Thoracic aorta (tissue), 2 donors: Measurements from ENCODE around the gene RTN4R. TPM values are rescaled to one million over a fixed set of nuclear protein-coding genes. Genes with fewer than 3 reads are reported as not detected.

Experiments
- ATAC-seq: fragments of 150-250 bp; one replicate; pipeline ENCODE4 v1.8.0; 2017; ENCODE audit warnings: low read depth; ENCODE audit not compliant: insufficient number of reproducible peaks, low FRiP score
- DNase-seq: peaks from one replicate; pipeline ENCODE4 v3.0.0-alpha.2; 2020; ENCODE audit warnings: low spot score
- H3K27ac ChIP-seq, 2 donors: fragments of 200-600 bp; sonication (generic); 1 replicate in 1 of 2; 2 replicates in 1 of 2; pipeline ENCODE4 v1.5.1; 2016; ENCODE audit warnings: mild to moderate bottlenecking in 2 of 2, moderate library complexity in 2 of 2
- H3K27me3 ChIP-seq: fragments of 200-600 bp; sonication (generic); replicated peaks from 2 replicates; pipeline ENCODE4 v1.6.0; 2016; ENCODE audit warnings: mild to moderate bottlenecking; ENCODE audit not compliant: insufficient read depth
- H3K36me3 ChIP-seq: fragments of 200-600 bp; sonication (generic); one replicate; pipeline ENCODE4 v1.5.1; 2016
- H3K4me1 ChIP-seq, 2 donors: fragments of 200-600 bp; sonication (generic); 1 replicate in 1 of 2; 2 replicates in 1 of 2; pipeline versions ENCODE4 v1.5.1 to v1.6.0; 2016; ENCODE audit warnings: low read depth in 2 of 2, mild to moderate bottlenecking in 1 of 2; ENCODE audit not compliant: control insufficient read depth in 1 of 2
- H3K4me3 ChIP-seq: fragments of 200-600 bp; sonication (generic); 2 replicates; pipeline ENCODE4 v1.5.1; 2016; ENCODE audit warnings: mild to moderate bottlenecking
- H3K9me3 ChIP-seq: fragments of 200-600 bp; sonication (generic); 2 replicates; pipeline ENCODE4 v1.5.1; 2016
- CTCF ChIP-seq: fragments of 200-600 bp; sonication (generic); IDR thresholded peaks from one replicate; pipeline ENCODE4 v1.5.1; 2019; ENCODE audit warnings: antibody characterized with exemption
- total RNA-seq, 2 donors: library from RNA; depleted of rRNA; stranded (reverse); fragments of >200 nt; gene quantifications; one replicate each; pipeline versions ENCODE4 v1.1.0 to v1.2.3, GENCODE V29; 2016

Gene RTN4R
- total RNA-seq, 2 donors from 2014 or later: 7.4 TPM; not detected in 1

- Histone ChIP-seq H3K36me3 (no peaks in the 10 kb centered on the region), H3K27me3 (no peaks in the 10 kb centered on the region), H3K9me3 (no peaks in the 10 kb centered on the region), H3K4me3 (peak overlapping the region; percentile 70), H3K4me1 (peaks cover 12 to 40% of the 10 kb centered on the region in 2 donors), H3K27ac (peak overlapping the region; percentile 27 to 73)
- ATAC-seq (no peak), DNase-seq (no peak)
- no peak for TF ChIP-seq CTCF
Measured at GRCh38 chr22:20206709-20207215, 61.4 kb downstream of the RTN4R start.

- no peak for DNase-seq
- no peak for TF ChIP-seq CTCF
- Histone ChIP-seq H3K27ac (peak overlapping the region; percentile 27 to 73), H3K4me1 (peaks cover 8 to 34% of the 10 kb centered on the region in 2 donors), H3K36me3 (no peaks in the 10 kb centered on the region), H3K4me3 (peak overlapping the region; percentile 70), H3K9me3 (no peaks in the 10 kb centered on the region), H3K27me3 (no peaks in the 10 kb centered on the region)
- no peak for ATAC-seq
Measured at GRCh38 chr22:20205964-20206708, 62.0 kb downstream of the RTN4R start.

- Histone ChIP-seq H3K27me3 (no peaks in the 10 kb centered on the region), H3K4me3 (no peak overlapping the region), H3K4me1 (peaks cover 8 to 28% of the 10 kb centered on the region in 2 donors), H3K9me3 (no peaks in the 10 kb centered on the region), H3K36me3 (no peaks in the 10 kb centered on the region), H3K27ac (no peak overlapping the region)
- no peak for ATAC-seq
- DNase-seq: no peak
- no peak for TF ChIP-seq CTCF
Measured at GRCh38 chr22:20205464-20205963, 62.6 kb downstream of the RTN4R start.

- Histone ChIP-seq H3K36me3 (no peaks in the 10 kb centered on the region), H3K27ac (no peak overlapping the region), H3K9me3 (no peaks in the 10 kb centered on the region), H3K4me3 (no peak overlapping the region), H3K4me1 (peaks cover 8 to 28% of the 10 kb centered on the region in 2 donors), H3K27me3 (no peaks in the 10 kb centered on the region)
- DNase-seq: no peak
- ATAC-seq: no peak
- no peak for TF ChIP-seq CTCF
Measured at GRCh38 chr22:20204806-20205205, 63.3 kb downstream of the RTN4R start.

- no peak for DNase-seq
- Histone ChIP-seq H3K27me3 (no peaks in the 10 kb centered on the region), H3K36me3 (no peaks in the 10 kb centered on the region), H3K27ac (no peak overlapping the region), H3K9me3 (no peaks in the 10 kb centered on the region), H3K4me1 (peaks cover 8 to 28% of the 10 kb centered on the region in 2 donors), H3K4me3 (no peak overlapping the region)
- TF ChIP-seq CTCF: no peak
- no peak for ATAC-seq
Measured at GRCh38 chr22:20204311-20204710, 63.8 kb downstream of the RTN4R start.
